Measurements from ENCODE around the gene LRRC71.

- TF ChIP-seq CTCF (IDR thresholded peaks at IDR 0.05) (no peak), POLR2A (IDR thresholded peaks at IDR 0.05) (no peak)
These were observed 5.0 kb downstream of the LRRC71 start for GRCh38 chr1:156925154-156926010.
